Sigmoid colon (tissue), 3 donors: ENCODE data around the gene TENM4.

Experiments
- CTCF ChIP-seq, 4 experiments: fragments of 450-650 bp in 3 of 4; fragments of 200-600 bp in 1 of 4; IDR thresholded peaks; one replicate each; pipeline ENCODE4 v1.5.1; 2016 to 2019; ENCODE audit warnings: antibody characterized with exemption in 4 of 4, mild to moderate bottlenecking in 3 of 4, moderate library complexity in 2 of 4
- POLR2A ChIP-seq, 2 donors: fragments of 450-650 bp; IDR thresholded peaks; one replicate each; pipeline ENCODE4 v1.6.1; 2016; ENCODE audit warnings: antibody characterized with exemption in 2 of 2, mild to moderate bottlenecking in 2 of 2, moderate library complexity in 2 of 2

GRCh38 chr11:78975081-78975480 lies 465.7 kb downstream of the TENM4 start:
- TF ChIP-seq POLR2A (IDR thresholded peaks at IDR 0.05) (no peak), CTCF (IDR thresholded peaks at IDR 0.05) (no peak)
